CMK (cell line): ENCODE results near the gene PF4V1.
"Not testable (repeated sequence)": the region's sequence is repeated elsewhere in the genome, so short reads cannot be mapped to it uniquely, and the experiment has no call there.

Experiments used
- DNase-seq: peaks from one replicate; pipeline ENCODE4 v3.0.0-alpha.2; 2010; ENCODE audit warnings: low read depth

PF4V1 gene

GRCh38 chr4:73870768-73871167 is 17.7 kb downstream of the PF4V1 start:
- DNase-seq = no peak

- DNase-seq = no peak
Observed at GRCh38 chr4:73871511-73872310, 18.6 kb downstream of the PF4V1 start.

GRCh38 chr4:73872316-73873108 is 19.4 kb downstream of the PF4V1 start:
- no peak for DNase-seq

GRCh38 chr4:73874386-73874785 is 21.3 kb downstream of the PF4V1 start:
- no peak for DNase-seq

GRCh38 chr4:73875401-73875800 is 22.3 kb downstream of the PF4V1 start:
- no peak for DNase-seq

GRCh38 chr4:73883306-73883705 is 30.2 kb downstream of the PF4V1 start:
- DNase-seq = no peak

GRCh38 chr4:73885574-73886267 is 32.6 kb downstream of the PF4V1 start:
- DNase-seq = no peak

GRCh38 chr4:73891326-73891725 is 38.2 kb downstream of the PF4V1 start:
- no peak for DNase-seq

- no peak for DNase-seq
Observed at GRCh38 chr4:73891739-73892405, 38.8 kb downstream of the PF4V1 start.

- no peak for DNase-seq
Observed at GRCh38 chr4:73892966-73893365, 39.9 kb downstream of the PF4V1 start.

- no peak for DNase-seq
Observed at GRCh38 chr4:73894001-73894400, 40.9 kb downstream of the PF4V1 start.

- DNase-seq = no peak
Observed at GRCh38 chr4:73895201-73896175, 42.4 kb downstream of the PF4V1 start.

GRCh38 chr4:73896416-73896815 is 43.3 kb downstream of the PF4V1 start:
- no peak for DNase-seq

GRCh38 chr4:73897380-73898136 is 44.5 kb downstream of the PF4V1 start:
- DNase-seq = no peak

GRCh38 chr4:73899338-73899737 is 46.2 kb downstream of the PF4V1 start:
- not testable (repeated sequence) for DNase-seq

GRCh38 chr4:73901031-73901430 is 47.9 kb downstream of the PF4V1 start:
- DNase-seq = no peak

- DNase-seq = no peak
Observed at GRCh38 chr4:73902038-73902637, 49.0 kb downstream of the PF4V1 start.

- no peak for DNase-seq
Observed at GRCh38 chr4:73902817-73903547, 49.9 kb downstream of the PF4V1 start.
